H9 (cell line): ENCODE data around the gene IL1R2. TPM values are rescaled to one million over a fixed set of nuclear protein-coding genes. Genes with fewer than 3 reads are reported as not detected.

Source experiments
- DNase-seq: peaks from one replicate; pipeline ENCODE4 v3.0.0-alpha.2; 2017
- H2AFZ ChIP-seq: one replicate; pipeline ENCODE4 v1.6.1; 2013; ENCODE audit warnings: mild to moderate bottlenecking, low read length, control low read depth, moderate library complexity
- H2AK5ac ChIP-seq: 2 replicates; pipeline ENCODE4 v1.6.1; 2013; ENCODE audit warnings: low read length, control low read depth, mixed read lengths; ENCODE audit not compliant: insufficient read length
- H2BK120ac ChIP-seq: one replicate; pipeline ENCODE4 v1.6.1; 2013; ENCODE audit warnings: low read depth, mild to moderate bottlenecking, low read length, control low read depth, inconsistent platforms; ENCODE audit not compliant: poor library complexity, severe bottlenecking
- H2BK12ac ChIP-seq: 2 replicates; pipeline ENCODE4 v1.6.1; 2013; ENCODE audit warnings: low read length, control low read depth, mixed read lengths, low read depth; ENCODE audit not compliant: insufficient read length
- H2BK15ac ChIP-seq: 2 replicates; pipeline ENCODE4 v1.6.1; 2013; ENCODE audit warnings: low read depth, low read length, control low read depth
- H2BK20ac ChIP-seq: one replicate; pipeline ENCODE4 v1.6.1; 2013; ENCODE audit warnings: low read depth, mild to moderate bottlenecking, low read length, control low read depth, inconsistent platforms; ENCODE audit not compliant: poor library complexity, severe bottlenecking
- H2BK5ac ChIP-seq: 2 replicates; pipeline ENCODE4 v1.6.1; 2013; ENCODE audit warnings: low read length, control low read depth, mixed read lengths; ENCODE audit not compliant: insufficient read length
- H3K14ac ChIP-seq: 2 replicates; pipeline ENCODE4 v1.6.1; 2013; ENCODE audit warnings: low read length, control low read depth; ENCODE audit not compliant: insufficient read depth
- H3K18ac ChIP-seq: 2 replicates; pipeline ENCODE4 v1.6.1; 2013; ENCODE audit warnings: low read depth, mild to moderate bottlenecking, mixed read lengths, low read length, control low read depth; ENCODE audit not compliant: insufficient read length
- H3K23ac ChIP-seq: 2 replicates; pipeline ENCODE4 v1.6.1; 2013; ENCODE audit warnings: low read length, control low read depth, mixed read lengths, low read depth; ENCODE audit not compliant: insufficient read length
- H3K23me2 ChIP-seq: 2 replicates; pipeline ENCODE4 v1.6.1; 2013; ENCODE audit warnings: low read depth, mild to moderate bottlenecking, mixed read lengths, low read length, control low read depth; ENCODE audit not compliant: insufficient read length, poor library complexity, severe bottlenecking
- H3K27ac ChIP-seq: 2 replicates; pipeline ENCODE4 v1.5.1; 2013; ENCODE audit warnings: low read length, control low read depth, mixed read lengths, low read depth; ENCODE audit not compliant: insufficient read length
- H3K27me3 ChIP-seq: 2 replicates; pipeline ENCODE4 v1.6.1; 2013; ENCODE audit warnings: low read length, control low read depth, inconsistent platforms; ENCODE audit not compliant: insufficient read depth
- H3K4ac ChIP-seq: 2 replicates; pipeline ENCODE4 v1.6.1; 2013; ENCODE audit warnings: low read depth, mild to moderate bottlenecking, control low read depth, inconsistent platforms, low read length, moderate library complexity
- H3K4me1 ChIP-seq: 2 replicates; pipeline ENCODE4 v1.6.1; 2013; ENCODE audit warnings: low read length, control low read depth, inconsistent platforms; ENCODE audit not compliant: insufficient read depth
- H3K4me2 ChIP-seq: 2 replicates; pipeline ENCODE4 v1.6.1; 2013; ENCODE audit warnings: low read length, control low read depth, mixed read lengths; ENCODE audit not compliant: insufficient read length, insufficient read depth
- H3K56ac ChIP-seq: 2 replicates; pipeline ENCODE4 v1.6.1; 2013; ENCODE audit warnings: low read depth, mild to moderate bottlenecking, mixed read lengths, low read length, control low read depth; ENCODE audit not compliant: insufficient read length
- H3K79me1 ChIP-seq: 2 replicates; pipeline ENCODE4 v1.6.1; 2013; ENCODE audit warnings: low read depth, mild to moderate bottlenecking, moderate library complexity, low read length, control low read depth, inconsistent platforms; ENCODE audit not compliant: insufficient read depth, poor library complexity, severe bottlenecking
- H3K79me2 ChIP-seq: 2 replicates; pipeline ENCODE4 v1.6.1; 2013; ENCODE audit warnings: low read length, control low read depth, inconsistent platforms; ENCODE audit not compliant: insufficient read depth
- H3K9ac ChIP-seq: 2 replicates; pipeline ENCODE4 v1.6.1; 2013; ENCODE audit warnings: low read length, control low read depth, mixed read lengths; ENCODE audit not compliant: insufficient read length; ENCODE audit errors: extremely low read depth
- H3K9me3 ChIP-seq: one replicate; pipeline ENCODE4 v1.6.1; 2013; ENCODE audit warnings: low read depth, low read length, inconsistent platforms; ENCODE audit not compliant: control insufficient read depth
- H3T11ph ChIP-seq: one replicate; pipeline ENCODE4 v1.6.1; 2013; ENCODE audit warnings: mild to moderate bottlenecking, low read length, control low read depth, inconsistent platforms
- H4K20me1 ChIP-seq: one replicate; pipeline ENCODE4 v1.6.1; 2013; ENCODE audit not compliant: control insufficient read depth, insufficient read length, insufficient read depth
- H4K5ac ChIP-seq: 2 replicates; pipeline ENCODE4 v1.6.1; 2013; ENCODE audit warnings: low read depth, mild to moderate bottlenecking, mixed read lengths, low read length, control low read depth; ENCODE audit not compliant: insufficient read length
- H4K8ac ChIP-seq: replicated peaks from 2 replicates; pipeline ENCODE4 v1.6.1; 2013; ENCODE audit warnings: low read length, control low read depth, mixed read lengths, low read depth; ENCODE audit not compliant: insufficient read length
- H4K91ac ChIP-seq: 2 replicates; pipeline ENCODE4 v1.6.1; 2013; ENCODE audit warnings: low read depth, mild to moderate bottlenecking, moderate library complexity, mixed read lengths, low read length, control low read depth; ENCODE audit not compliant: insufficient read length
- H3K27ac Mint-ChIP-seq, 3 experiments: 2 replicates in 2 of 3; 3 replicates in 1 of 3; pipeline ENCODE4 v1.8.0; 2020 to 2021; ENCODE audit warnings: mixed read lengths in 3 of 3, mild to moderate bottlenecking in 1 of 3, moderate library complexity in 1 of 3
- H3K27me3 Mint-ChIP-seq: 2 replicates; pipeline ENCODE4 v1.8.0; 2021; ENCODE audit warnings: low read depth, mild to moderate bottlenecking, moderate library complexity, mixed read lengths
- H3K36me3 Mint-ChIP-seq, 3 experiments: 2 replicates in 2 of 3; 3 replicates in 1 of 3; pipeline ENCODE4 v1.8.0; 2020 to 2021; ENCODE audit warnings: low read depth in 3 of 3, mixed read lengths in 3 of 3; ENCODE audit not compliant: insufficient read depth in 1 of 3
- H3K4me1 Mint-ChIP-seq, 2 experiments: 2 replicates each; pipeline ENCODE4 v1.8.0; 2020; ENCODE audit warnings: mixed read lengths in 2 of 2
- H3K4me3 Mint-ChIP-seq, 2 experiments: 2 replicates in 1 of 2; 3 replicates in 1 of 2; pipeline ENCODE4 v1.8.0; 2020 to 2021; ENCODE audit warnings: mild to moderate bottlenecking in 2 of 2, mixed read lengths in 2 of 2, moderate library complexity in 1 of 2
- H3K9me3 Mint-ChIP-seq, 2 experiments: 2 replicates in 1 of 2; 3 replicates in 1 of 2; pipeline ENCODE4 v1.8.0; 2020; ENCODE audit warnings: mild to moderate bottlenecking in 2 of 2, mixed read lengths in 2 of 2, moderate library complexity in 1 of 2
- CTCF ChIP-seq: fragments of 200-600 bp; sonication (generic); conservative IDR thresholded peaks from 3 replicates; pipeline ENCODE4 v1.8.0; 2021; ENCODE audit warnings: antibody characterized with exemption, mild to moderate bottlenecking
- WGBS: extraction: QIAGEN DNeasy Blood & Tissue Kit; methylation state at CpG from one replicate; pipeline ENCODE4 v1.1.7; 2013; ENCODE audit warnings: missing lambda C conversion rate, low lambda C conversion rate, mixed read lengths; ENCODE audit not compliant: insufficient read length; ENCODE audit errors: extremely low coverage; 5-methylcytosine and 5-hydroxymethylcytosine counted together
- total RNA-seq: library from RNA; stranded (reverse); gene quantifications from 2 replicates; pipeline ENCODE4 v1.2.1, GENCODE V29; 2021

IL1R2 gene
- total RNA-seq, 1 experiment from 2014 or later: not detected

DNA sequence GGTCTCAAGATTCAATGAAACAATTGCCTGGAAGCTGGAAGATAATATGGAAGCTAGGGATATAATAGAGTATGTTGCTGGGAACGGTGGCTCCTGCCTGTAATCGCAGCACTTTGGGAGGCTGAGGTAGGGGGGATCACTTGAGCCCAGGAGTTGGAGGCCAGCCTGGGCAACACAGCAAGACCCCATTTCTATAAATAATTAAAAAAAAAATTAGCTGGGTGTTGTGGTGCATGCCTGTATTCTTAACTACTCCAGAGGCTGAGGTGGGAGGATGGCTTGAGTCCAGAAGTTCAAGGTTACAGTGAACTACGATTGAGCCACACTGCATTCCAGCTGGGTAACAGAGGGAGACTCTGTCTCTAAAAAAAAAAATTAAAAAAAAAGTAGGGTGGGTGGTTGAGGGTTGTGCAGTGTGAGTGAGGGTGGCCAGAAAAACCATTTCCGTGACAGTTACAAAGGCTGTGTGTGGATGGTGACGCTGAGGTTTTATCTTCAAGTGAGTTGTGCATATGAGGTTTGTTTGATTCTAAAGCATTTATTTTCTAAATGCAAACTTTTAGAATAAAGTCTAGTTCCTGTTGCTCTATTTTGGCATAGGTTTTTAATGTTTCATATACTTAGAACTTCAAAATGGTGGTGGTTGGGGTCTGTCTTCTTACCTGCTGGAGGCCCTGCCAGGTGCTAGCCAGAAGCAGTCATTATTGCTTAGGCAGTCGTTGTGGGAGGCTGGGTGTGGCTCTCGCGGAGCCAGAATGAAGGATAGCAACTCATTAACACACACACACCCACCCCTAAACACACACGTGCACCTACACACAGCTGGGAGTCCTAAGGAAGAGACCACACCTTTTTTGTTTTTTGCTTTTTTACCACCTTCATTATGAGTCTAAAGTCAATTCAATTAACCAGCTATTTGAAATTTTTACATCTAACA lies 4.7 kb upstream of the IL1R2 start:
- Histone ChIP-seq H3K79me1 (no peaks in the 10 kb centered on the region), H4K8ac (no peak overlapping the region), H3K14ac (no peak overlapping the region), H3K23ac (no peak overlapping the region), H2BK120ac (no peak overlapping the region), H3K56ac (no peak overlapping the region), H2BK12ac (no peak overlapping the region), H3T11ph (no peak overlapping the region), H2BK15ac (no peak overlapping the region), H3K4ac (no peak overlapping the region), H3K79me2 (no peaks in the 10 kb centered on the region), H3K18ac (no peak overlapping the region), H2BK20ac (no peak overlapping the region), H4K20me1 (no peaks in the 10 kb centered on the region), H3K4me1 (peaks cover 3% of the 10 kb centered on the region; the same call in 1 of the 2 replicates), H3K9me3 (no peaks in the 10 kb centered on the region), H3K23me2 (no peaks in the 10 kb centered on the region), H3K27ac (no peak overlapping the region), H3K27me3 (no peaks in the 10 kb centered on the region), H3K4me2 (no peak overlapping the region), H2AFZ (no peak overlapping the region), H4K91ac (no peak overlapping the region), H3K9ac (no peak overlapping the region), H2BK5ac (no peak overlapping the region), H4K5ac (no peak overlapping the region), H2AK5ac (no peak overlapping the region)
- no peak for TF ChIP-seq CTCF
- WGBS: no CpG with 5 or more reads among the region's 9 CpGs
- Mint-ChIP-seq H3K36me3 (no peaks in the 10 kb centered on the region), H3K4me3 (no peak overlapping the region), H3K4me1 (peaks cover 22 to 28% of the 10 kb centered on the region in 2 experiments), H3K9me3 (no peaks in the 10 kb centered on the region), H3K27me3 (peaks cover 3% of the 10 kb centered on the region), H3K27ac (peak overlapping the region in 1 of 3 experiments; percentile 85; a peak in 1 of 7 replicates)
- no peak for DNase-seq
